NCI-H526 treated with DMSO at 0.1 percent for 48 hours (cell line): ENCODE results near the gene RBM33.

Experiments used
- DNase-seq: peaks from one replicate; lab custom pipeline; 2025; lab: John Stamatoyannopoulos, UW

Gene RBM33

DNA sequence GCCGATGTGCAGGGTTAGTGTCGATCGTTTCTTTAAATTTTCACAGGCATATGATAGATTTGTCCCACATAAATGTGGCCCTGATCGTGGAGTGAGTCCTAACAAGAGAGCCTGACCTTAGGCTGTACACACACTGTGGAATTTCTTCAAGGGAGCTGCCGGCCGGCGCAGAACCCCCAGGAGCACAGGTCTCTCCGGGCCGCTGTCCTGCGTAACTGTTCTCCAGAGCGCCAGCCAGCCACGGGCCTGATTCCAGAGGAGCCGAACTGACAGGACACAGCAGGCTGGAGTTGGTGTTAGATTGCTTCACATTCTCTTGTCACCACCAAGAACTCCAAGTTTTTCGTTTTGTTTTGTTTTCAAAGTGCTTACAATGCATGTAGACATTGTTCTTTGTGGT lies 130.5 kb downstream of the RBM33 start:
- no peak for DNase-seq

GRCh38 chr7:155775691-155776090 lies 131.2 kb downstream of the RBM33 start:
- DNase-seq: no peak

DNA sequence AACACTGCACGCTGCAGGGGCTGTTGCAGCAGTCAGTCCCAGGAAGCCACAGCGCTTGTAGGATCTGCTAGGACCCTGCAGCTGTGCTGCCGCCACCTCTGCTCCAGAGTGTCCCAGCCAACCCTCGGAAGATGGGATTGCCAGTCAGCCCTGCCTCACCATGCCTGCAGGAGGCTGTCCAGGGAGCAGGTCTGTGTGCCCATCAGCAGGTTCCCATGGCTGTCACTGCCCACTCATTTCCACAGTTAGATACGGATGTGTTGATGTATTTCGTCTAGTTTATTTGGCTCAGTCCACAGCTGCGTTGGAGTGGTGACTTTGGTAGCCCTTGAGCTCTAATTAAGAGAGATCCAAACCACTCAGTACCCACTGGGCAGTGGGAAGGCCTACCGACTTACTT lies 132.1 kb downstream of the RBM33 start:
- no peak for DNase-seq

DNA sequence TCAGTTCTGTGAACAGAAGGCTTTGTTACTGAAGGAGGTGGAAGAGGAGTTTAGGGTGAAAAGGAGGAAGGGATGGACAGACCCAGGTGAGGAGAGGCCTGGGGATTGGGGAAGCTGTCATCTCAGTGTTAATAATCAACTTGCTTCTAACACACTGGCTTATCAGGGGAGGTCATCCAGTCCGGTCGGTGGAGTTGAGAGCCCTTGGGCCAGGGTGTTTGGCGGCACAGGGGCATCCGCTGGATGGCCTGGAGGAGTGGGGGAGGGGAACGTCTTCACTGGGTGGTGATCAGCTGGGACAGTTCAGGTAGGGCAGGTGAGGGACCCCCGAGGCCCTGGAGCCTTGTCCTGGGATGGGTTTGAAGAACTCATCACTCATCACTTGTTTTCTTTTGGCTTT lies 133.9 kb downstream of the RBM33 start:
- no peak for DNase-seq

DNA sequence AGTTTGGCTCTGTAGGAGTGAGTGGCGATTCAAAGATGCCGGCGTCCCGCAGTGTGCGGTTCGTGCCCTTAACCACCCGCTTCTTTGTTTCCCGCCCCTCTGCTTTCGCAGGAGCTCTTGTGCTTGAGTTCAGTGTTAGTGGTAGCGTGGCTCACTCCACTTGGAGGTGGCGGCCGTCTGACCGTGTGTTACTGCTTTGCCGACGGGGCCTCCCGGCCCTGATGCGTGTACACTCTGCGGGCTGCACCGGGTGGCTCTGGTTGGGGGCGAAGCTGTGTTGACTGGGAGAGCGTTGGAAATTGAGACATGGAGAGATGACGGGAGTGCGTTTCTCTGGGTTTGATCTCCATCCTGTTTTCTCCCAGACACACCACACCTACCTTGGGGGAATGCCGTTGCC lies 136.4 kb downstream of the RBM33 start:
- no peak for DNase-seq

DNA sequence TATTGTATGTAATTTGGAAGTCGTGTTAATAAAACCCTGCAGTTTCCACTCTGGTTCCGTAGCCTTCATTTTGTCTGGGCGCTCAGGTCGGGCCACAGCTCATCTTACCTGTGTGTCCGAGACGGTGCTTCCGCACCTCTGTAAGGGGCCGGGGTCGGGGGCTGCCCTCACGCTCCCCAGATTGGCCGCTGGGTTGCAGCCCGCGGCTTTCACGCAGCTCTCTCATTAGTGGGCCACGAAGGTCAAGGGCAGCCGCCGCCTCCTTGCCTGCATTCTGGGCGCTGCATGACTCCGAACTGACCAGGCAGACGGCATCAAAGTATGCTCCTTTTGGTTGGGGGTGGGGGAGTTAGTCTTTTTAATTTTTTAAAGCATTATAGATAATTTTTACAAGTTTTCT lies 137.0 kb downstream of the RBM33 start:
- DNase-seq: no peak

DNA sequence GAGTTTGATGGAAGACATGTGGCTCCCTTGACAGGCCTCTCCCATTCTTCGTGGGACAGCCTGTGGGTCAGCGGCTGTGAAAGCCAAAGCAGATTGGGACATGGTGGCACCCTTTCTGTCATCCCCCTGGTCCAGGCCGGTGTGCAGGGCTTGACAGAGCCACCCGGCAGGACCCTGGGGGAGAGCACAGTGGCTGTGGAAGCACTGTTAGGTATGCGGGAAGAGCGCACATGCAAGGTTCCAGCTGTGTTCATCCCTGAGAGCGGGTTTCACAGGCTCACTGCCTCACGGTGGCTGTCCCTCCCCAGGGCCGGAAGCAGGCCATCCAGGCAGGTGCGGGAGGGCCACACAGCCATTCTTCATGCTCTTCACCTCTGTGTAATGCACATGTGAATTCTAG lies 138.0 kb downstream of the RBM33 start:
- no peak for DNase-seq

DNA sequence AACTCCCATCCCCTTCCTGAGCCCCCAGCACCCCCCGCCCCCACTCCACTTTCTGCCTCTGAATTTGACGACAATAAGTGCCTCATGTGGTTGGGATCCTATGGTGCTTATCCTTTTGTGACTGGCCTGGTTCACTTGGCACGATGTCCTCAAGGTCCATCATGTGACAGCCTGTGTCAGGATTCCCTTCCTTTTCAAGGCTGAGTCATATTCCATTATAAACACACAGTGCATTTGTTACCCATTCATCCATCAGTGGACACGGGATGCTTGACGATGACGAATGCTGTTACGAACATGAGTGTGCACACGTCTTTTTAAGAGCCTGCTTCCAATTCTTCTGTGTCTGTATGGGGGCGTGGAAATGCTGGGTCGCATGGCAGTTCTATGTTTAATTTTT lies 141.1 kb downstream of the RBM33 start:
- DNase-seq: no peak

DNA sequence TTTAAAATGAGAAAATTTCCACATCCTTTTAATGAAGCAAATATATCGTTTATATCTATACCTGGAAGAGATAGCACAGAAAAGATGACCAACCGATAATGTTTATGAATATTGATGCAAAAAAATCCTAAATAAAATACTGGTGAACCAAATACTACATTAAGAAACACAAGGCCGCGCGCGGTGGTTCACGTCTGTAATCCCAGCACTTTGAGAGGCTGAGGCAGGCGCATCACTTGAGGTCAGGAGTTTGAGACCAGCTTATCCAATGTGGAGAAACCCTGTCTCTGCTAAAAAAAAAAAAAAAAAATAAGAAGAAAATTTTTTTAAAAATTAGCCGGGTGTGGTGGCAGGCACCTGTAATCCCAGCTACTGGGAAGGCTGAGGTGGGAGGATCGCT lies 142.0 kb downstream of the RBM33 start:
- no peak for DNase-seq

DNA sequence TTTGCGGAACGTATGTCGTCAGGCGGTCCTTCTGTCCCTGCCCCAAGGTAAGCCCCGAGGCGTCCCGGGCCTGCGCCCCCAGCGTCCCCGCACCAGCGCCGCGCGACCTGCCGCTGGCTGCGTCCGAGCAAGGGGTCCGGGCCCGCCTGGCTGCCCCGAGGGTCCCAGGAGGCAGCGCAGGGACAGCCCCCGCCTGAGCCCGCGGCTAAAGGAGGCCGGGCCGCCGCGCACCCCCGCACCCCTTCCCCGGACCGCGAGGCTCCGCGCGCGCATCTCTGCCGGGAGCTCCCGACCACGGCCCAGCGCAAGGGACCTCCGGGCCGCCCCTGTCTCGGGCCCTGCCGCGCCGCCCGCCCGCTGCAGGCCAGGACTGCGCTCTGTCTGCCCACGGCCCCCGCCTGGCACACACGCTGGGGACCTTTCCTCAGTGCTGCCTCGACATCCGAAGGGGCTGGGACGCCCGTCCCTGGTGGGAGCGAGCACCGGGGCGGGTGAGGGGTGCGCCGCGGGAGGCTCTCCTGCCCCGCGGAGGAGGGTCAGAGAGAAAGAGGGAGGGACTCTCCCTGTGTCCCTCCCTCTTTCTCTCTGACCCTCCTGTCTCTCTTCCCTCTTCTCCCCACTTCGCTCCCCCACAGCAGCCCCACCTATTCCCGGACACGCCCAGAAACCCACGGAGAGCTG lies 142.8 kb downstream of the RBM33 start:
- DNase-seq: no peak

DNA sequence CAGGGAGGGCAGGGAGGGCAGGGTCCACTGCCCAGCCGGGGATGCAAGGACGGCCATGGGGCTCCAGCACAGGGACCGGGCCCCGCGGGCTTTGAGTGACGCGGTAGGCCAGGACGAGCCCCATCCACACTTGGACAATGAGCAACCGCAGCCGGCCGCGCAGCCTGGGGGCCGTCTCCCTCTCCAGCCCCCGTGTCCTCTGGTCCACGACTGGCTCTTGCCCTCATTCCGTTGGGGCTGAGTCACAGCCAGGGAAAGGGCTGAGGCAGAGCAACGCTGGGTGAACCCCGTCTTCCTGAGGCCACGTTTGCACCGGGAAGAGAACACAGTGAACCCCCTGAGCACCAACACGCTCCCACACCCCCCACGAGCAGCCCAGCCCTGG lies 144.1 kb downstream of the RBM33 start:
- no peak for DNase-seq

GRCh38 chr7:155789001-155789725 lies 144.7 kb downstream of the RBM33 start:
- DNase-seq: no peak

DNA sequence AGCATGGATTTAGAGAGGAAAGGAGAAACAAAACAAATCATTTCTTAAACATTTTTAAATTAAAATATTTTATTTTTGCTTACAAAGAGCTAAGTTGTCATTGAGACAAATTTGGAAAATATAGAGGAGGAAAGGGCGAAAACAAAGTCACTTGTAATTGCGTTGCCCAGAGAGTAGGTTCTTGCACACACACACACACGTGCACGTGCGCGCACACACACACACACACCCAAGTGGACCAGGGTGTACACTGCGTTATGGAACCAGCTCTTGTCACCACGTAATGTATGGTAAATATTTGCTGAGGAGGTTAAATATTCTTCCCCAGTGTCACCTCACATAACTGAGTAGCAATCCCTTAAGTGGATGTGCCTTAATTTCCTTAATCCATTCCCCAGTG lies 146.2 kb downstream of the RBM33 start:
- DNase-seq: no peak

DNA sequence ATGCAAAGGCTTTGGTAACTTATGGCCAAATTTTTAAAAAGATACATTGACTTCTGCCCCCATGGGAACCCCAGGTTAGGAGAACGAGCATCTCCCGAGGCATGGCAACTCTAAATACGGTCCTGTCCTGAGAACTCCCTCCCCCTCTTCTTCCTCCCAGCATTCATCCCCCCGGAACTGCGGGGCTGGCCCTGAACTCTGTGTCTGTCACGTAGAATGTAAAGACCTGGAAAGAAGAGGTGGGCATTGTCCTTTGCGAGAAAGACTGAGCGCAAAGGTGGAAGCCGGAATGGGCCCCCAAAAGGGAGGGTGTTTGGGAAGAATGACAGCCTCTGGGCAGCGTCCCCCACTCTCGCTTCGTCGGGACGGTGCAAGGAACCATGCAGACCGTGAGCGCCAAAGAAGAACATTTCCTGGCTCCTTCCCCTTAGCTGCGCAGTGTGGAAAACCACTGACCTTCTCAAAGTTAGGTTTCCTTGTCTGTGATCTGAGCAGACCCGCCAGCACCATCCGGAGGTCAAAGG lies 146.8 kb downstream of the RBM33 start:
- DNase-seq: no peak

DNA sequence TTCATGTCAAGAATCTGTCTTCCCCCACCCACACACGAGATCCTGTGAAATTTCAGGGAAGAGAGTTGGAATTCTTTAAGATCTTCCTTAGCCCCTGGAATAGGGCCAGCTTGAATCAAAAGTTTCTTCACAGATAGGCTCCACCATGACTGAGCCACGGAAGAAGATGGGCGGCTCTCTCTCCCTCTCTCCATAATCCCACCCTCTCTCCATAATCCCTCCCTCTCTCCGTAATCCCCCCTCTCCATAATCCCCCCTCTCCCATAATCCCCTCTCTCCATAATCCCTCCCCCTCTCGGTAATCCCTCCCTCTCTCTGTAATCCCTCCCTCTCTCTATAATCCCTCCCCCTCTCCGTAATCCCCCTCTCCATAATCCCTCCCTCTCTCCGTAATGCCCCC lies 147.4 kb downstream of the RBM33 start:
- DNase-seq: no peak

- no peak for DNase-seq
Measured at GRCh38 chr7:155792315-155792960, 148.0 kb downstream of the RBM33 start.

DNA sequence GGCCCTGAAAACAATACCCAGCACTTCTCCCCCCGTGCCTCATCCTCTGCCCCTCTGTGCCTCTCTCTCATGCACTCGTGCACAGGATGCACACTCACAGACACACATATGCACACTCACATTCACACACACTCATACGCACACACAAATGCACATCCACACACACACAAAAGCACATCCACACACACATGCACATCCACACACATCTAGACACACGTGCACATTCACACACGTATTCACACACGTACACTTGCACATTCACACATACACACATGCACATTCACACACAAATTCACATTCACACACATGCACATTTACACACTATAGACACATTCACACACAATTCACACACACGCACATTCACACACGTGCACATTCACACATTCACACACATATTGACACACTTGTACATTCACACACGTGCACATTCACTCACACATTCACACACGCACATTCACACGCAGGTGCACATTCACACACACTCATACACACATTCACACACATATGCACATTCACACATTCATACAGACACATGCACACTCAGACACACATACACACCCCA lies 148.6 kb downstream of the RBM33 start:
- DNase-seq: no peak

- no peak for DNase-seq
Measured at GRCh38 chr7:155793720-155794119, 149.3 kb downstream of the RBM33 start.

GRCh38 chr7:155794196-155794595 lies 149.7 kb downstream of the RBM33 start:
- DNase-seq: no peak

DNA sequence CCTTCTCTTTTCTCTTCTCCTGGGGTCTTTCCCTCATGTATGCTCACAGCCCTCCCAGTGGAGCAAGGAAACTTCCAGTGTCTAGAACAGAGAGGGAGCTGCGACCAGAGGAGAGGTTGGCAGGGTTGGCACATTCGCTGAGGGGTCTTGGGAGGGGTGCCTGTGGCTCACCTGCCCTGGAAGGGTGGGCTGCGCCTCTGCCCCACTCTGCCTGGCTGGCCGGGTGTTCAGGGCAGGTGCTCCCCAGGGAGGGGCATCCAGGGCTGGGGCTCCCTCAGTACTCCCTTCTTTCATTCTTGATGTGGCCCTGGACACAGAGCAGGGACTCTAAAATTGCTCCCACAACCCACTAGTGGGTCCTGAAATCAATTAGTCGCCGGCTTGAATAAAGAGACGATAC lies 150.9 kb downstream of the RBM33 start:
- no peak for DNase-seq

GRCh38 chr7:155795951-155796350 lies 151.5 kb downstream of the RBM33 start:
- DNase-seq: no peak

GRCh38 chr7:155796381-155797261 lies 152.2 kb downstream of the RBM33 start:
- DNase-seq: no peak
